Osteocyte (in vitro differentiated cells): ENCODE measurements around the gene RNF128. TPM values are rescaled to one million over a fixed set of nuclear protein-coding genes. Genes with fewer than 3 reads are reported as not detected.
"Not testable (repeated sequence)": the region's sequence is repeated elsewhere in the genome, so short reads cannot be mapped to it uniquely, and the experiment has no call there.

Experiments used
- DNase-seq: peaks from one replicate; pipeline ENCODE4 v3.0.0; 2021; ENCODE audit warnings: mixed read lengths; ENCODE audit not compliant: unreplicated experiment; ENCODE audit errors: extremely low spot score
- H3K27ac Mint-ChIP-seq: one replicate; pipeline ENCODE4 v1.8.0; 2021; ENCODE audit warnings: mild to moderate bottlenecking, mixed read lengths; ENCODE audit not compliant: unreplicated experiment
- H3K27me3 Mint-ChIP-seq: one replicate; pipeline ENCODE4 v1.8.0; 2021; ENCODE audit warnings: mixed read lengths; ENCODE audit not compliant: unreplicated experiment
- H3K36me3 Mint-ChIP-seq: one replicate; pipeline ENCODE4 v1.8.0; 2021; ENCODE audit warnings: mixed read lengths; ENCODE audit not compliant: unreplicated experiment
- H3K4me1 Mint-ChIP-seq: one replicate; pipeline ENCODE4 v1.8.0; 2021; ENCODE audit warnings: mixed read lengths; ENCODE audit not compliant: unreplicated experiment
- H3K4me3 Mint-ChIP-seq: one replicate; pipeline ENCODE4 v1.8.0; 2021; ENCODE audit warnings: mild to moderate bottlenecking, moderate library complexity, mixed read lengths; ENCODE audit not compliant: unreplicated experiment
- H3K9me3 Mint-ChIP-seq: one replicate; pipeline ENCODE4 v1.8.0; 2021; ENCODE audit warnings: mixed read lengths; ENCODE audit not compliant: unreplicated experiment
- CTCF ChIP-seq: fragments of 200-600 bp; sonication (generic); IDR thresholded peaks from 2 replicates; pipeline ENCODE4 v1.5.0; 2021; ENCODE audit warnings: antibody characterized with exemption, mild to moderate bottlenecking, moderate library complexity
- total RNA-seq: library from RNA; stranded (reverse); gene quantifications from 2 replicates; pipeline ENCODE4 v1.2.1, GENCODE V29; 2021

Gene RNF128
- total RNA-seq, 1 donor from 2014 or later, result not detected

- no peak for TF ChIP-seq CTCF
- DNase-seq, result no peak
- Mint-ChIP-seq H3K27me3 (no peaks in the 10 kb centered on the region), H3K36me3 (no peaks in the 10 kb centered on the region), H3K4me1 (no peaks in the 10 kb centered on the region), H3K27ac (no peak overlapping the region), H3K4me3 (no peak overlapping the region), H3K9me3 (no peaks in the 10 kb centered on the region)
Observed at GRCh38 chrX:106742193-106742592, 15.7 kb downstream of the RNF128 start.

GRCh38 chrX:106742805-106743204 lies 16.3 kb downstream of the RNF128 start:
- no peaks in the 10 kb centered on the region for H3K9me3 Mint-ChIP-seq
- H3K27me3 Mint-ChIP-seq, result no peaks in the 10 kb centered on the region
- no peaks in the 10 kb centered on the region for H3K36me3 Mint-ChIP-seq
- H3K4me1 Mint-ChIP-seq, result no peaks in the 10 kb centered on the region
- no peak overlapping the region for H3K27ac Mint-ChIP-seq
- DNase-seq, result no peak
- no peak for TF ChIP-seq CTCF
- no peak overlapping the region for H3K4me3 Mint-ChIP-seq

GRCh38 chrX:106748377-106748776 lies 21.9 kb downstream of the RNF128 start:
- H3K4me3 Mint-ChIP-seq, result no peak overlapping the region
- H3K27ac Mint-ChIP-seq, result no peak overlapping the region
- DNase-seq, result no peak
- TF ChIP-seq CTCF, result no peak
- no peaks in the 10 kb centered on the region for H3K4me1 Mint-ChIP-seq
- H3K36me3 Mint-ChIP-seq, result no peaks in the 10 kb centered on the region
- peaks cover 5% of the 10 kb centered on the region for H3K9me3 Mint-ChIP-seq
- H3K27me3 Mint-ChIP-seq, result no peaks in the 10 kb centered on the region

GRCh38 chrX:106751407-106751806 lies 24.9 kb downstream of the RNF128 start:
- H3K27ac Mint-ChIP-seq, result no peak overlapping the region
- H3K9me3 Mint-ChIP-seq, result peaks cover 5% of the 10 kb centered on the region
- DNase-seq, result no peak
- H3K36me3 Mint-ChIP-seq, result no peaks in the 10 kb centered on the region
- H3K4me3 Mint-ChIP-seq, result no peak overlapping the region
- TF ChIP-seq CTCF, result no peak
- no peaks in the 10 kb centered on the region for H3K27me3 Mint-ChIP-seq
- no peaks in the 10 kb centered on the region for H3K4me1 Mint-ChIP-seq

- no peak overlapping the region for H3K4me3 Mint-ChIP-seq
Observed at GRCh38 chrX:106752101-106752678, 25.7 kb downstream of the RNF128 start.

DNA sequence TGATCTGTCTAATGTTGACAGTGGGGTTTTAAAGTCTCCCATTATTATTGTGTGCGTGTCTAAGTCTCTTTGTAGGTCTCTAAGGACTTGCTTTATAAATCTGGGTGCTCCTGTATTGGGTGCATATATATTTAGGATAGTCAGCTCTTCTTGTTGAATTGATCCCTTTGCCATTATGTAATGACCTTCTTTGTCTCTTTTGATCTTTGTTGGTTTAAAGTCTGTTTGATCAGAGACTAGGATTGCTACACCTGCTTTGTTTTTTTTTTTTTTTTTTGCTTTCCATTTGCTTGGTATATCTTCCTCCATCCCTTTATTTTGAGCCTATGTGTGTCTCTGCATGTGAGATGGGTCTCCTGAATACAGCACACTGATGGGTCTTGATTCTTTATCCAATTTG lies 42.8 kb downstream of the RNF128 start:
- H3K4me3 Mint-ChIP-seq, H3K27ac Mint-ChIP-seq, H3K9me3 Mint-ChIP-seq, H3K4me1 Mint-ChIP-seq, DNase-seq, H3K27me3 Mint-ChIP-seq, H3K36me3 Mint-ChIP-seq: not testable (repeated sequence)

More at GRCh38 chrX:106752101-106752678, 25.7 kb downstream of the RNF128 start:
- TF ChIP-seq CTCF, result no peak
- no peaks in the 10 kb centered on the region for H3K4me1 Mint-ChIP-seq
- H3K36me3 Mint-ChIP-seq, result no peaks in the 10 kb centered on the region
- no peak for DNase-seq
- no peak overlapping the region for H3K27ac Mint-ChIP-seq
- H3K9me3 Mint-ChIP-seq, result peaks cover 5% of the 10 kb centered on the region
- H3K27me3 Mint-ChIP-seq, result no peaks in the 10 kb centered on the region
